Astrocyte of the cerebellum (primary cell): ENCODE data around the gene TOPBP1.

Source experiments
- DNase-seq: peaks from one replicate; pipeline ENCODE4 v3.0.0-alpha.2; 2011; ENCODE audit warnings: low read depth
- H3K4me3 ChIP-seq: 2 replicates; pipeline ENCODE4 v1.5.1; 2011; ENCODE audit warnings: mild to moderate bottlenecking, low read depth, low read length, moderate library complexity
- in situ Hi-C: cut with HindIII; loops from 2 replicates; pipeline ENCODE4 v1.10.0; 2017; ENCODE audit warnings: low sequenced_read_pairs
- TF ChIP-seq, protein P1 (sequence below): IDR thresholded peaks from 2 replicates; pipeline ENCODE4 v1.5.1; 2012; ENCODE audit warnings: low read length, low read depth, moderate library complexity, mild to moderate bottlenecking; ENCODE audit errors: missing control alignments

The TOPBP1 gene

DNA sequence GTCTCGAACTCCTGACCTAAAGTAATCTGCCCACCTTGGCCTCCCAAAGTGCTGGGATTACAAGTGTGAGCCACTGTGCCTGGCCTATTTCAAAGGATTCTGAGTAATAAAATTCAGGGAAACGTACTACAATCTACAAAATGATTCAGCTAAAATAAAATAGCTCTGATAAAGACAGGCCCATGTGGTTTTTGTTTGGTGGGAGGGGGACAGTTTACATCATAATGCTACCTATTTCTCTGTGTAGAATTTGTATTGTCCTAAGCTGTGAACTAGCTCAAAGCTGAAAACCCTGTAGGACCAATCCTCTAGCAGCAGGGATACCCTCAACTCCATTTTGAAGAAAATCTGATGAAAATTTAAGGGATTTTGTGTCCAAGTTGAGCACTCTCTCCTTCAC is 62.5 kb downstream of the TOPBP1 start:
- no peak overlapping the region for H3K4me3 ChIP-seq
- in situ Hi-C loops = no loop called here
- no peak for DNase-seq
- TF ChIP-seq, protein P1, sequence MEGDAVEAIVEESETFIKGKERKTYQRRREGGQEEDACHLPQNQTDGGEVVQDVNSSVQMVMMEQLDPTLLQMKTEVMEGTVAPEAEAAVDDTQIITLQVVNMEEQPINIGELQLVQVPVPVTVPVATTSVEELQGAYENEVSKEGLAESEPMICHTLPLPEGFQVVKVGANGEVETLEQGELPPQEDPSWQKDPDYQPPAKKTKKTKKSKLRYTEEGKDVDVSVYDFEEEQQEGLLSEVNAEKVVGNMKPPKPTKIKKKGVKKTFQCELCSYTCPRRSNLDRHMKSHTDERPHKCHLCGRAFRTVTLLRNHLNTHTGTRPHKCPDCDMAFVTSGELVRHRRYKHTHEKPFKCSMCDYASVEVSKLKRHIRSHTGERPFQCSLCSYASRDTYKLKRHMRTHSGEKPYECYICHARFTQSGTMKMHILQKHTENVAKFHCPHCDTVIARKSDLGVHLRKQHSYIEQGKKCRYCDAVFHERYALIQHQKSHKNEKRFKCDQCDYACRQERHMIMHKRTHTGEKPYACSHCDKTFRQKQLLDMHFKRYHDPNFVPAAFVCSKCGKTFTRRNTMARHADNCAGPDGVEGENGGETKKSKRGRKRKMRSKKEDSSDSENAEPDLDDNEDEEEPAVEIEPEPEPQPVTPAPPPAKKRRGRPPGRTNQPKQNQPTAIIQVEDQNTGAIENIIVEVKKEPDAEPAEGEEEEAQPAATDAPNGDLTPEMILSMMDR = no peak

DNA sequence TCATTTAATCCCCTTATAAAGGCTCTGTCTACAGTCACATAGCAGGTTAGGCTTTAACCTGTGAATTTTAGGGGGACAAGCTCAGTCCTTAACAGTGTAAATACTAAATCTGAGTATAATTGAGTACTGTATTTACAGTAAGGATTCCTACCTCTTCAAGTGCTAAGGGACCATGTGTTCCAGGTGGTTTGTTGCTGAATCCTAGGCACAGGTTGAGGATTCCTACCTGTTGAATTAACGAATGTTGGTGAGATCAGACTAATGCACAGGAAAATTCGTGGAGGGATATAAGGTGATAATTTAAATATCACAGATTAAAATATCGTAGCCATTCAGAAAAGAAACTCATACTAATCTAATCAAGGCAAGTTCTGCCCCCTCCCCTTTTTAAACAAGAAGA is 63.3 kb downstream of the TOPBP1 start:
- no peak overlapping the region for H3K4me3 ChIP-seq
- TF ChIP-seq, protein P1 = no peak
- no peak for DNase-seq
- in situ Hi-C loops = no loop called here

DNA sequence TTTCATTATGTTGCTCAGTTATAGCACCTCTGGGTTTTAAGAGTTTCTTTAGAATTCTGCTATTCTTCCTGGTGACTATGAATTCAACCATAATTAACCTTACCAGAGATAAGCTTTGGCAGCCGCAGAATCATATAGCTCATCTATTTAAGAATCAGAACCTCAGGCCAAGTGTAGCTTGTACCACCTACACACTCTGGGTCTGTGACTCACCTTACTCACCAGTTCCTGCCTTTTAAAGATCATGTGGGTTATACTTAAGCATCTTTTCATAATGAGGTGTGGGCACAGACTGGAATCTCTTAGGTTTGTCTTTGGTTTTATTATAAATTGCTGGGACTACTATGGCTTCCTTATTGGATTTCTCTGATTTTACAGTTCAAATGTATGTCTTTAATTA is 66.4 kb downstream of the TOPBP1 start:
- no peak for DNase-seq
- TF ChIP-seq, protein P1 = no peak
- in situ Hi-C loops = no loop called here
- no peak overlapping the region for H3K4me3 ChIP-seq

DNA sequence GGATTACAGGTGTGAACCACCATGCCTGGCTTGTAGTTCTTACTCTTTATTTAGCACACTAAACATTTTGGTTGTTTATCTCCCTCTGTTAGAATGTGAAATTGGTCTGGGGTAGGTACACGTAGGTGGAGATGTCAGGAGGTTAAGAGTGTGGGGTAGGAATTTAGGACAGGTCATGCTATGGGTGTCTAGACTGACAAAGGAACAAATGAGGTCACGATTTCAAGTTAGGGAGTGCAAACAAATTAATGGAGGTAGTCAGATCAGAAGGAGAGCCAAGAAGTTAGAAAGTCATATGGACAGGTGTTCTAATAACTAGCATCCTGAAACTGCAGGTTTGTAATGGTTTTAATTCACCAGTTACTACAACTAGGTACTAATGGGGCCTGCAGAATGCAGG is 68.5 kb downstream of the TOPBP1 start:
- in situ Hi-C loops = no loop called here
- no peak overlapping the region for H3K4me3 ChIP-seq
- TF ChIP-seq, protein P1 = no peak
- DNase-seq = no peak

DNA sequence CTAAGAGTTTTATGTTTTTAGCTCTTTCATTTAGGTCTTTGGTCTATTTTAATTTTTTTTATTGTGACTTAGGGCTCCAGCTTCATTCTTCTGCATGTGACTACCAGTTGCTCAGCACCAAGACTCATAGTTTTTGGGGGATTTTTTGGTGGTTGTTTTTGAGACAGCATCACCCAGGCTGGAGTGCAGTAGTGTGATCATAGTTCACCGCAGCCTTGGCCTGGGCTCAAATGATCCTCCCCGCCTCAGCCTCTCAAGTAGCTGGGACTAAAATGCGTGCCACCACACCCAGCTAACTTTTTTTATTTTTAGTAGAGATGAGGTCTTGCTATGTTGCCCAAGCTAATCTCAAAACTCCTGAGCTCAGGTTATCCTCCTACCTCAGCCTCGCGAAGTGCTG is 68.9 kb downstream of the TOPBP1 start:
- no peak for DNase-seq
- no peak overlapping the region for H3K4me3 ChIP-seq
- in situ Hi-C loops = no loop called here
- TF ChIP-seq, protein P1 = no peak

DNA sequence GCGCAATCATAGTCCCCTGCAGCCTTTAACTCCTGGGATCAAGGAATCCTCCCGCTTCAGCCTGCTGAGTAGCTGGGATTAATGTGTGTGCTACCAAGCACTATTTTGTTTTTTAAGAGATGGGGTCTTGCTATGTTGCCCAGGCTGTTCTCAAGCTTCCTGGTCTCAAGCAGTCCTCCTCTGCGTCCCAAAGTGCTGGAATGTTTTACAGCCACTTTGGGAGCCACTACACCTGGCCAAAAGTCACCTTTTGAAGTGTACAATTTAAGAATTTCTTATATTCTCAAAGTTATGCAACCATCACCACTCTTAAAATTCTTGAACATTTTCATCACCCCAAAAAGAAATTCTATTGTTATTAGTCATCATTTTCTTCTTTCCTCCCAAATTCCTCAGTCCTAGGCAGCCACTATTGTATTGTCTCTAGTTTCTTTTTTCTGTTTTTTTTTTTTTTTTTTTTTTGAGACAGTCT is 70.4 kb downstream of the TOPBP1 start:
- no peak for DNase-seq
- TF ChIP-seq, protein P1 = no peak
- in situ Hi-C loops = no loop called here
- no peak overlapping the region for H3K4me3 ChIP-seq

DNA sequence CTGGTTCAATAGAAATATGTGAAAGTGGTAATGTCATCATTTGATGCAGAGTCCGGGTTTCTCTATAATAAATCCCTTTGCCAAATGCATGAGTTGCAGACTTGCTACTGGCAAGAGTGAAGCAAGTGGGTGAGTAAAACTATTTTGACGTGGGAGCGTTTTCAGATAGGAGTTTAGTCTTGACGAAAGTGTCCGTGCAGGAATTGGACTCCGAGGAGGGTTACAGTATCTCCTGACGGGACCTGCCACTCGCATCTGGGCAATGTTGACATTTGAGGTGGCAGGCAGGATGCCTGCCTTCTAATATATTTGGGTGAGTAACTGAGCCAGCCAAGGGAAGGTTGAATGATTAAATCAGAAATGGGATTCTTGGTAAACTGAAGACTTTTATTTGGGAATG is 72.2 kb downstream of the TOPBP1 start:
- TF ChIP-seq, protein P1 = no peak
- H3K4me3 ChIP-seq = no peak overlapping the region
- no peak for DNase-seq
- in situ Hi-C loops = no loop called here
